Osteocyte (in vitro differentiated cells): Measurements from ENCODE around the gene SETD1B. TPM values are rescaled to one million over a fixed set of nuclear protein-coding genes. Genes with fewer than 3 reads are reported as not detected.

Experiments used
- DNase-seq: peaks from one replicate; pipeline ENCODE4 v3.0.0; 2021; ENCODE audit warnings: mixed read lengths; ENCODE audit not compliant: unreplicated experiment; ENCODE audit errors: extremely low spot score
- H3K27ac Mint-ChIP-seq: one replicate; pipeline ENCODE4 v1.8.0; 2021; ENCODE audit warnings: mild to moderate bottlenecking, mixed read lengths; ENCODE audit not compliant: unreplicated experiment
- H3K27me3 Mint-ChIP-seq: one replicate; pipeline ENCODE4 v1.8.0; 2021; ENCODE audit warnings: mixed read lengths; ENCODE audit not compliant: unreplicated experiment
- H3K36me3 Mint-ChIP-seq: one replicate; pipeline ENCODE4 v1.8.0; 2021; ENCODE audit warnings: mixed read lengths; ENCODE audit not compliant: unreplicated experiment
- H3K4me1 Mint-ChIP-seq: one replicate; pipeline ENCODE4 v1.8.0; 2021; ENCODE audit warnings: mixed read lengths; ENCODE audit not compliant: unreplicated experiment
- H3K4me3 Mint-ChIP-seq: one replicate; pipeline ENCODE4 v1.8.0; 2021; ENCODE audit warnings: mild to moderate bottlenecking, moderate library complexity, mixed read lengths; ENCODE audit not compliant: unreplicated experiment
- H3K9me3 Mint-ChIP-seq: one replicate; pipeline ENCODE4 v1.8.0; 2021; ENCODE audit warnings: mixed read lengths; ENCODE audit not compliant: unreplicated experiment
- total RNA-seq: library from RNA; stranded (reverse); gene quantifications from 2 replicates; pipeline ENCODE4 v1.2.1, GENCODE V29; 2021
- TF ChIP-seq, protein P1 (sequence below): fragments of 200-600 bp; sonication (generic); IDR thresholded peaks from 2 replicates; pipeline ENCODE4 v1.5.0; 2021; ENCODE audit warnings: antibody characterized with exemption, mild to moderate bottlenecking, moderate library complexity

Gene SETD1B
- total RNA-seq, 1 donor from 2014 or later, result 21.0 TPM

DNA sequence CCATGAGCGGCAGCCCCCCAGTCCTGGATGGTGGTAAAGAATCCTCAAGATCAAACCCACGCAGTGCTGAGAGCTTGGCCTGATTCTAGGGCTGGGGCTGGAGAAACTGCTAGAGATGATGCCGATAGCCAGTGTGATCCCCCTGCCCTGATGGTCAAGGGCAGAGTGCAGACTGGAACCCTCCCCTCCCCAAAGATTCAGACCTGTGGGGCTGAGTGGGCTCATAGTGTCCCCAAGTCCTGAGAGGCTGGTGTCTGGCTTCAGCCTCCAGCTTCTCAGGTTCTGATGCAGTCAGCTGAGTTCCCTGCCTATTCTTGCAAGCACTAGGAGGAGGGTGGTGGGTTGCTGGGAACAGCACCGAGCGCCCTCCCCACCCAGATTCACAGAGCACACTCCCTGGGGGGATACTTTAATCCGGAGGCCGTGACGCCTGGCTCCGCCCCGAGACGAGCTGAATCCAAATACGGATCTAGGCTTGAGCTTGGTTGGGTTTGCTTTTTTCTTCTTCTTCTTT lies 22.3 kb upstream of the SETD1B start:
- no peaks in the 10 kb centered on the region for H3K27me3 Mint-ChIP-seq
- no peaks in the 10 kb centered on the region for H3K36me3 Mint-ChIP-seq
- H3K4me1 Mint-ChIP-seq, result peaks cover 33% of the 10 kb centered on the region
- H3K4me3 Mint-ChIP-seq, result peak overlapping the region; percentile 36
- TF ChIP-seq, protein P1, sequence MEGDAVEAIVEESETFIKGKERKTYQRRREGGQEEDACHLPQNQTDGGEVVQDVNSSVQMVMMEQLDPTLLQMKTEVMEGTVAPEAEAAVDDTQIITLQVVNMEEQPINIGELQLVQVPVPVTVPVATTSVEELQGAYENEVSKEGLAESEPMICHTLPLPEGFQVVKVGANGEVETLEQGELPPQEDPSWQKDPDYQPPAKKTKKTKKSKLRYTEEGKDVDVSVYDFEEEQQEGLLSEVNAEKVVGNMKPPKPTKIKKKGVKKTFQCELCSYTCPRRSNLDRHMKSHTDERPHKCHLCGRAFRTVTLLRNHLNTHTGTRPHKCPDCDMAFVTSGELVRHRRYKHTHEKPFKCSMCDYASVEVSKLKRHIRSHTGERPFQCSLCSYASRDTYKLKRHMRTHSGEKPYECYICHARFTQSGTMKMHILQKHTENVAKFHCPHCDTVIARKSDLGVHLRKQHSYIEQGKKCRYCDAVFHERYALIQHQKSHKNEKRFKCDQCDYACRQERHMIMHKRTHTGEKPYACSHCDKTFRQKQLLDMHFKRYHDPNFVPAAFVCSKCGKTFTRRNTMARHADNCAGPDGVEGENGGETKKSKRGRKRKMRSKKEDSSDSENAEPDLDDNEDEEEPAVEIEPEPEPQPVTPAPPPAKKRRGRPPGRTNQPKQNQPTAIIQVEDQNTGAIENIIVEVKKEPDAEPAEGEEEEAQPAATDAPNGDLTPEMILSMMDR, result no peak
- no peak for DNase-seq
- H3K9me3 Mint-ChIP-seq, result no peaks in the 10 kb centered on the region
- H3K27ac Mint-ChIP-seq, result peak overlapping the region; percentile 69

DNA sequence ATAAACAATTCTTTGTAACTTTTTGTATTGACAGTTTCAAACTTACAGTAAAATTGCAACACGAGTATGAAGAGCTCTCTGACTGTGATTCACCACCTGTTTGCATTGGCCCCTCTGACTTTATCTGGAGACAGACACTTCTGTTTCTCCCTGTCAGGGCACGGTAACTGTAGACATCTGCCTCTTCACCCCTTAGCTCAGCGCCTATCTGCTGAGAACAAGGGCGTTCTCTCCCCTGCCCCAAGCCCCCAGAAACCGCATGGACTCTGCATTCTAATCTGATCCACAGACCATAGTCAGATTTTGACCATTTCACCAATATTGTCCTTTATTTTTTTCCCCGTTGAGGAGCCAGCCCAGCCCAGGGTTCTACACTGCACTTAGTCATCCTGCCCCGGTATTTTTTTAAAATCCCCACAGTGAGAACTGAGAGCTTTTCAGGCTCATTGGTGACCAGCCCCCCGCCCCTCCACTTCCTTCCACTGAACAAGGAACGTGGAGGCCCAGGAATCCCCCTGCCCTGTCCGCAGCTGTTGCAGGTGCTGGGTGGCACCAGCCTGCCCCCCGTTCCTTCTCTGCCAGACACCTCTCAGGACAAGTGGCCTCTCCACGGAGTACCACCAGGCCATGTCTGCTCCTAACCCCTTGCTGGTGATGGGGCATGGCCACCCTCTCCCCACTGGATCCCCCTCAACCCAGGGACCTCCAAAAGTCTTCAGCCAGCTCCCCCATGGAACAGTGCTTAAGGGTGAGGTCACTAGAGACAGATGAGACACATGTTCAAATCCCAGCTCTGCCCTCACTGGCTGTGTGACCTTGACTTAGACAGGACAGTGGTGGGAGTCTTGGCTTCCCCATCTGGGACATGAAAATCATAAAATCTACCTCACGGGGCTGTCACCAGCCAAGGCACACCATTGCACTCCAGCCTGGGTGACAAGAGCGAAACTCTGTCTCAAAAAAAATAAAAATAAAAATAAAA lies 21.5 kb upstream of the SETD1B start:
- DNase-seq, result no peak
- H3K36me3 Mint-ChIP-seq, result no peaks in the 10 kb centered on the region
- H3K4me3 Mint-ChIP-seq, result peak overlapping the region; percentile 36
- no peaks in the 10 kb centered on the region for H3K27me3 Mint-ChIP-seq
- TF ChIP-seq, protein P1, result no peak
- no peaks in the 10 kb centered on the region for H3K9me3 Mint-ChIP-seq
- H3K4me1 Mint-ChIP-seq, result peaks cover 38% of the 10 kb centered on the region
- peak overlapping the region; percentile 69 for H3K27ac Mint-ChIP-seq

DNA sequence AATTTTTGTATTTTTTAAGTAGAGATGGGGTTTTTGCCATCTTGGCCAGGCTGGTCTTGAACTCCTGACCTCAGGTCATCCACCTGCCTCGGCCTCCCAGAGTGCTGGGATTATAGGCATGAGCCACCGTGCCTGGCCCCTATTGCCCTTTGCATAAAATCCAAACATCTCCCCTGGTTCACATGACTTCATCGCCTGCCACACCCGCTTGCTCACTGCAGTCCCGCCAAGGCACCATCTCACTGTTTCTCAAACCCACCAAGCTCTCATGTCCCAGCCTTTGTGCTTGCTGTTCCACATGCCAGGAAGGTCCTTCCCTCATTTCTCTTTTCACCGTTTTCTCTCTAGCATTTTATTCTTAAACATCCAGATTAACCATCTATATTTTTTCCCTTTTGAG lies 20.0 kb upstream of the SETD1B start:
- no peak overlapping the region for H3K4me3 Mint-ChIP-seq
- no peaks in the 10 kb centered on the region for H3K27me3 Mint-ChIP-seq
- peak overlapping the region; percentile 1 for H3K27ac Mint-ChIP-seq
- peaks cover 40% of the 10 kb centered on the region for H3K4me1 Mint-ChIP-seq
- no peaks in the 10 kb centered on the region for H3K9me3 Mint-ChIP-seq
- no peaks in the 10 kb centered on the region for H3K36me3 Mint-ChIP-seq
- DNase-seq, result no peak
- TF ChIP-seq, protein P1, result no peak

DNA sequence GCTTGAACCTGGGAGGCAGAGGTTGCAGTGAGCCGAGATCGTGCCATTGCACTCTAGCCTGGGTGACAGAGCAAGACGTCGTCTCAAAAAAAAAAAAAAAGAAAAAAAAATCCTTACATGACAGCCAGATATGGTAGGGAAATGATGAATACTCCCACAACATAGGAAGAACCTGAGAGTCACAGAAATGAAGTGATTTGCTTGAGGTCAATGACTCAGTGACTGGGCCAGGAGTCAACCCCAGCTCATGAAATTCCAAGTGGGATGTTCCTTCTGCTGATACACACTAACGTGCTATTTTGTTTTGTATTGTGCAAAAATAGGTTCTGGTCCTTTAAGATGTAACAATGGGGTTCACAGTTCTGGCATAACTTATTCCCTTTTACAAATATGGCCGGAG lies 19.3 kb upstream of the SETD1B start:
- H3K4me1 Mint-ChIP-seq, result peaks cover 40% of the 10 kb centered on the region
- TF ChIP-seq, protein P1, result no peak
- H3K27ac Mint-ChIP-seq, result no peak overlapping the region
- DNase-seq, result no peak
- no peaks in the 10 kb centered on the region for H3K36me3 Mint-ChIP-seq
- no peaks in the 10 kb centered on the region for H3K9me3 Mint-ChIP-seq
- H3K4me3 Mint-ChIP-seq, result no peak overlapping the region
- H3K27me3 Mint-ChIP-seq, result no peaks in the 10 kb centered on the region

- no peak overlapping the region for H3K4me3 Mint-ChIP-seq
- H3K27me3 Mint-ChIP-seq, result no peaks in the 10 kb centered on the region
- H3K27ac Mint-ChIP-seq, result no peak overlapping the region
- H3K9me3 Mint-ChIP-seq, result no peaks in the 10 kb centered on the region
- no peaks in the 10 kb centered on the region for H3K36me3 Mint-ChIP-seq
- peaks cover 39% of the 10 kb centered on the region for H3K4me1 Mint-ChIP-seq
- no peak for DNase-seq
- TF ChIP-seq, protein P1, result no peak
These were observed 17.4 kb upstream of the SETD1B start for GRCh38 chr12:121786440-121786825.
